ENCODE results near the gene SLCO3A1.

The SLCO3A1 gene

DNA sequence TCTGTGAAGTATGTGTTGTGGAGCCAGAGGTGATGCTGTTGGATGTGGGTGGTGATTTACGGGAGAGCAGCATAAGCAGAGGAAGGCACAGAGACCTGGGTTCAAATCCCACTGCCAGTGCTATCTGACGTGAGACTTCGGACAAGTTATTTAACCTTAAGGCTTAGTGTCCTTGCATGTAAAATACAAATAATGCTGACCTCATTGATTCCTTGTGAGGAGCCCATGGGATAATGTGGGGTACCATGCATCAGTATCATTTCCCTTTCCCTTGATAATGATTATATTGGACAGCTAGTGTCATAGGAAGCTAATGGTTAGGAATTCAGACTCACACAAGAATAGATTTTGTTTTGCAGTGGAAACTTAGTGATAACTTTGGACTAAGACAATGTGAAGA is 141.6 kb downstream of the SLCO3A1 start:
- Histone ChIP-seq H3K27me3 (ENCODE audit: low read depth, low read length) (peaks cover 8% of the 10 kb centered on the region; the same call in 1 of the 2 replicates), H3K4me3 (ENCODE audit: low read length) (no peak overlapping the region), H3K27ac (ENCODE audit: low read length) (no peak overlapping the region), H3K36me3 (replicated peaks; ENCODE audit: low read depth, low read length) (no peaks in the 10 kb centered on the region), H3K4me2 (ENCODE audit: low read length) (no peak overlapping the region), H3K4me1 (ENCODE audit: low read length) (no peaks in the 10 kb centered on the region), H2AFZ (ENCODE audit: low read depth, low read length) (no peak overlapping the region), H4K20me1 (ENCODE audit: insufficient read depth, low read length) (no peaks in the 10 kb centered on the region), H3K9me3 (ENCODE audit: insufficient read depth, low read length) (no peaks in the 10 kb centered on the region), H3K79me2 (ENCODE audit: low read length) (no peaks in the 10 kb centered on the region), H3K9ac (ENCODE audit: low read length) (no peak overlapping the region)
- TF ChIP-seq, protein P1, sequence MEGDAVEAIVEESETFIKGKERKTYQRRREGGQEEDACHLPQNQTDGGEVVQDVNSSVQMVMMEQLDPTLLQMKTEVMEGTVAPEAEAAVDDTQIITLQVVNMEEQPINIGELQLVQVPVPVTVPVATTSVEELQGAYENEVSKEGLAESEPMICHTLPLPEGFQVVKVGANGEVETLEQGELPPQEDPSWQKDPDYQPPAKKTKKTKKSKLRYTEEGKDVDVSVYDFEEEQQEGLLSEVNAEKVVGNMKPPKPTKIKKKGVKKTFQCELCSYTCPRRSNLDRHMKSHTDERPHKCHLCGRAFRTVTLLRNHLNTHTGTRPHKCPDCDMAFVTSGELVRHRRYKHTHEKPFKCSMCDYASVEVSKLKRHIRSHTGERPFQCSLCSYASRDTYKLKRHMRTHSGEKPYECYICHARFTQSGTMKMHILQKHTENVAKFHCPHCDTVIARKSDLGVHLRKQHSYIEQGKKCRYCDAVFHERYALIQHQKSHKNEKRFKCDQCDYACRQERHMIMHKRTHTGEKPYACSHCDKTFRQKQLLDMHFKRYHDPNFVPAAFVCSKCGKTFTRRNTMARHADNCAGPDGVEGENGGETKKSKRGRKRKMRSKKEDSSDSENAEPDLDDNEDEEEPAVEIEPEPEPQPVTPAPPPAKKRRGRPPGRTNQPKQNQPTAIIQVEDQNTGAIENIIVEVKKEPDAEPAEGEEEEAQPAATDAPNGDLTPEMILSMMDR (IDR thresholded peaks at IDR 0.05; ENCODE audit: low read depth, low read length): no peak
- TF ChIP-seq EZH2phosphoT487 (IDR thresholded peaks at IDR 0.05; ENCODE audit: low read depth): no peak

DNA sequence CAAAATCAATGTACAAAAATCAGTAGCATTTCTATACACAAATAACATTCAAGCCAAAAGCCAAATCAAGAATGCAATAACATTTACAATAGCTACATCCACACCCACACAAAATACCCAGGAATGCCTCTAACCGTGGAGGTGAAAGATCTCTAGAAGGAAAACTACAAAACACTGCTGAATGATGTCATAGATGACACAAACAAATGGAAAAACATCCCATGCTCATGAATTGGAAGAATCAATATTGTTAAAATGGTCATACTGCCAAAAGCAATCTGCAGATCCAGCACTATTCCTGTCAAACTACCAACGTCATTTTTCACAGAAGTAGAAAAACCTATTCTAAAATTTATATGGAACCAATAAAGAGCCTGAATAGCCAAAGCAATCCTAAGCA is 143.7 kb downstream of the SLCO3A1 start:
- H3K79me2 ChIP-seq (ENCODE audit: low read length): no peaks in the 10 kb centered on the region
- H3K27me3 ChIP-seq (ENCODE audit: low read depth, low read length): peaks cover 9% of the 10 kb centered on the region
- H2AFZ ChIP-seq (ENCODE audit: low read depth, low read length): no peak overlapping the region
- no peak overlapping the region for H3K9ac ChIP-seq (ENCODE audit: low read length)
- H3K27ac ChIP-seq (ENCODE audit: low read length): no peak overlapping the region
- no peaks in the 10 kb centered on the region for H3K9me3 ChIP-seq (ENCODE audit: insufficient read depth, low read length)
- no peaks in the 10 kb centered on the region for H4K20me1 ChIP-seq (ENCODE audit: insufficient read depth, low read length)
- no peak overlapping the region for H3K4me2 ChIP-seq (ENCODE audit: low read length)
- no peak overlapping the region for H3K4me3 ChIP-seq (ENCODE audit: low read length)
- H3K36me3 ChIP-seq (replicated peaks; ENCODE audit: low read depth, low read length): no peaks in the 10 kb centered on the region
- TF ChIP-seq EZH2phosphoT487 (IDR thresholded peaks at IDR 0.05; ENCODE audit: low read depth): no peak
- TF ChIP-seq, protein P1 (IDR thresholded peaks at IDR 0.05; ENCODE audit: low read depth, low read length): no peak
- H3K4me1 ChIP-seq (ENCODE audit: low read length): no peaks in the 10 kb centered on the region

DNA sequence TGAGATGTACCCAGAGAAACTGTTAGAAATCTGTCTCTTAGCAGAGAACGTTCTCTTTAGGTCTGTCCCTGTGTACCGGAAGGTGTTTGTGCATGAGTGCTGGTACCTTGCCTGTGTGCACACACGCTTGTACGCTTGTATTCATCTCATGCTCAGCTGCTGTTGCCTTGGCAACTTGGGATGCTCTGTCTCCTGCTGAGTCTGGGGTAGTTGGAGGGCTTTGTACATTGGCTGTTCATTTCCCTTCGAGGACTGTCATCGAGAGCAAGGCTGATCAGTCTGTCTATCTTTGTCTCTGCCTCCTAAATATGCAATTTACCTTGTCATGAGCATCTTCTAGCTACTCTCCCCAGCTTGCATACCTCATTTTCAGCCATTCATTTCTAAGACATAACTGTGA is 147.2 kb downstream of the SLCO3A1 start:
- H3K4me3 ChIP-seq (ENCODE audit: low read length): no peak overlapping the region
- TF ChIP-seq EZH2phosphoT487 (IDR thresholded peaks at IDR 0.05; ENCODE audit: low read depth): no peak
- no peak overlapping the region for H3K9ac ChIP-seq (ENCODE audit: low read length)
- no peaks in the 10 kb centered on the region for H4K20me1 ChIP-seq (ENCODE audit: insufficient read depth, low read length)
- H3K36me3 ChIP-seq (replicated peaks; ENCODE audit: low read depth, low read length): no peaks in the 10 kb centered on the region
- no peaks in the 10 kb centered on the region for H3K79me2 ChIP-seq (ENCODE audit: low read length)
- no peak overlapping the region for H2AFZ ChIP-seq (ENCODE audit: low read depth, low read length)
- no peak overlapping the region for H3K27ac ChIP-seq (ENCODE audit: low read length)
- H3K4me2 ChIP-seq (ENCODE audit: low read length): no peak overlapping the region
- H3K27me3 ChIP-seq (ENCODE audit: low read depth, low read length): peaks cover 33% of the 10 kb centered on the region
- H3K9me3 ChIP-seq (ENCODE audit: insufficient read depth, low read length): no peaks in the 10 kb centered on the region
- no peaks in the 10 kb centered on the region for H3K4me1 ChIP-seq (ENCODE audit: low read length)

DNA sequence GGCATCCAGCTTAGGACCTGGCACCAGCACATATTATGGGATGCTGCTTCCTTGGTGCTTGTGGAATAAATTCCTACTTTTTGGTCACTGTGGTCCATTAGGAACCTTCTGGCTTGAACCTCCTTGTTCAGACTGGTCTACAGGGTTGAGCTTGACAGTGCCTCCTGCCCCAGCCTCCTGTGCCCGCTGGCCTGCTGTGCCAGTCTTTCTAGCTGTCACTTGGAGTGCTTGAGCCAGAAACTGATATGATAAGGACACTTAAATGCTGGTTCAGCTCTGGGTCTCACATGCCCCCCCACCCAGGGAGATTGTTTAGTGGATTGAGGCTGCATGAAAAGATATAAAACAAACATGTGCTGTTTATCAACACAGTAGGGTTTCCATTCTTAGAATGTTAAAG is 147.8 kb downstream of the SLCO3A1 start:
- Histone ChIP-seq H3K36me3 (replicated peaks; ENCODE audit: low read depth, low read length) (no peaks in the 10 kb centered on the region), H3K4me1 (ENCODE audit: low read length) (no peaks in the 10 kb centered on the region), H3K27ac (ENCODE audit: low read length) (no peak overlapping the region), H3K9ac (ENCODE audit: low read length) (no peak overlapping the region), H4K20me1 (ENCODE audit: insufficient read depth, low read length) (no peaks in the 10 kb centered on the region), H3K4me2 (ENCODE audit: low read length) (no peak overlapping the region), H3K79me2 (ENCODE audit: low read length) (no peaks in the 10 kb centered on the region), H3K27me3 (ENCODE audit: low read depth, low read length) (peaks cover 37% of the 10 kb centered on the region), H3K9me3 (ENCODE audit: insufficient read depth, low read length) (no peaks in the 10 kb centered on the region), H2AFZ (ENCODE audit: low read depth, low read length) (no peak overlapping the region), H3K4me3 (ENCODE audit: low read length) (no peak overlapping the region)
- TF ChIP-seq, protein P1 (IDR thresholded peaks at IDR 0.05; ENCODE audit: low read depth, low read length): no peak
- TF ChIP-seq EZH2phosphoT487 (IDR thresholded peaks at IDR 0.05; ENCODE audit: low read depth): no peak

DNA sequence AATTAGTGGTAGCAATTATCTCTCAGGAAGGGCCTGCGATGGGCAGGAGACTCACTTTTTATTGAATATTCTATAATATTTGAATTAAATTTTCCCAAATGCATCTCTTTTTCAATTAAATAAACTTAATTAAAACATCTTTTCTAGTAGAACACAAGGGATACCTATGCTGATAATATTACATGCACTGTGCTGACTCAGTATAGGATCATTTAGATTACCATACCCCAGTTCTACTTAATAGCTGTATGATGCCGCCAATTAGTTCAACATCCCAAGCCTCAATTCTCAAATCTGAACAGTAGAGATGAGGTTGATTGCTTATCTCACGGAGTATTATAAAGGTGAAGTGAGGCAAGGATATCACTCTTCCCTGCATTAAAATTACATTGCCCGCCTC is 149.2 kb downstream of the SLCO3A1 start:
- Histone ChIP-seq H3K79me2 (ENCODE audit: low read length) (no peaks in the 10 kb centered on the region), H3K4me3 (ENCODE audit: low read length) (no peak overlapping the region), H3K9me3 (ENCODE audit: insufficient read depth, low read length) (no peaks in the 10 kb centered on the region), H4K20me1 (ENCODE audit: insufficient read depth, low read length) (no peaks in the 10 kb centered on the region), H2AFZ (ENCODE audit: low read depth, low read length) (no peak overlapping the region), H3K4me2 (ENCODE audit: low read length) (no peak overlapping the region), H3K27ac (ENCODE audit: low read length) (no peak overlapping the region), H3K36me3 (replicated peaks; ENCODE audit: low read depth, low read length) (no peaks in the 10 kb centered on the region), H3K4me1 (ENCODE audit: low read length) (peaks cover 7% of the 10 kb centered on the region; the same call in 1 of the 2 replicates), H3K27me3 (ENCODE audit: low read depth, low read length) (peaks cover 42% of the 10 kb centered on the region), H3K9ac (ENCODE audit: low read length) (no peak overlapping the region)
- TF ChIP-seq, protein P1 (IDR thresholded peaks at IDR 0.05; ENCODE audit: low read depth, low read length): no peak
- TF ChIP-seq EZH2phosphoT487 (IDR thresholded peaks at IDR 0.05; ENCODE audit: low read depth): no peak
